HEK293 (cell line): ENCODE data around the gene UBE2C.

Source experiments
- CTCF ChIA-PET: fragments of 350-600 bp; formaldehyde crosslinking; extraction: SDS; loops from one replicate; lab custom pipeline; 2021; ENCODE audit warnings: antibody characterized with exemption; lab: Yijun Ruan, JAX
- POLR2A ChIA-PET: fragments of 300-600 bp; formaldehyde crosslinking; extraction: SDS; loops from one replicate; lab custom pipeline; 2020; ENCODE audit warnings: antibody characterized with exemption, inconsistent platforms; lab: Yijun Ruan, JAX
- H3K27ac ChIP-seq: fragments of 200-500 bp; sonication (Bioruptor generic); 2 replicates; pipeline ENCODE4 v1.5.1; 2014; ENCODE audit warnings: low read depth, low read length, control low read depth, inconsistent platforms; ENCODE audit errors: extremely low read depth
- H3K36me3 ChIP-seq, 2 experiments: fragments of 200-500 bp in 1 of 2; sonication (Bioruptor generic) in 1 of 2; 1 replicate in 1 of 2; 2 replicates in 1 of 2; pipeline ENCODE4 v1.5.1; 2014 to 2017; ENCODE audit warnings: inconsistent platforms in 2 of 2, low read length in 2 of 2; ENCODE audit not compliant: control insufficient read depth in 2 of 2, insufficient read depth in 1 of 2
- H3K4me1 ChIP-seq: fragments of 200-500 bp; sonication (Bioruptor generic); 2 replicates; pipeline ENCODE4 v1.5.1; 2014; ENCODE audit warnings: mild to moderate bottlenecking, low read length, inconsistent platforms; ENCODE audit not compliant: control insufficient read depth, insufficient read depth
- H3K4me3 ChIP-seq: 2 replicates; pipeline ENCODE4 v1.5.1; 2011; ENCODE audit warnings: low read depth, mild to moderate bottlenecking, control low read depth, low read length, moderate library complexity
- H3K9me3 ChIP-seq: fragments of 200-500 bp; sonication (Bioruptor generic); 2 replicates; pipeline ENCODE4 v1.5.1; 2014; ENCODE audit warnings: low read depth, low read length, inconsistent platforms; ENCODE audit not compliant: control insufficient read depth, insufficient read depth
- EGR2 ChIP-seq: fragments of 450-650 bp; formaldehyde crosslinking; IDR thresholded peaks from 2 replicates; pipeline ENCODE4 v1.5.1; 2016; ENCODE audit warnings: low read depth, missing biosample characterization, missing genetic modification characterization
- GLIS1 ChIP-seq: fragments of 450-650 bp; formaldehyde crosslinking; IDR thresholded peaks from 2 replicates; pipeline ENCODE4 v1.5.1; 2016; ENCODE audit warnings: missing biosample characterization, missing genetic modification characterization
- HOXC10 ChIP-seq: sonication (generic); formaldehyde crosslinking; IDR thresholded peaks from 2 replicates; pipeline ENCODE4 v1.8.1; 2023; ENCODE audit warnings: mild to moderate bottlenecking, missing genetic modification reagents
- OVOL3 ChIP-seq: fragments of 450-650 bp; formaldehyde crosslinking; IDR thresholded peaks from 2 replicates; pipeline ENCODE4 v1.5.1; 2016; ENCODE audit warnings: missing biosample characterization, missing genetic modification characterization
- REPIN1 ChIP-seq: fragments of 450-650 bp; formaldehyde crosslinking; IDR thresholded peaks from 2 replicates; pipeline ENCODE4 v1.5.1; 2017; ENCODE audit warnings: missing biosample characterization, missing genetic modification characterization, low read depth
- ZNF140 ChIP-seq: fragments of 450-650 bp; formaldehyde crosslinking; IDR thresholded peaks from 2 replicates; pipeline ENCODE4 v1.5.1; 2016; ENCODE audit warnings: missing biosample characterization, missing genetic modification characterization
- ZNF155 ChIP-seq: fragments of 450-650 bp; formaldehyde crosslinking; IDR thresholded peaks from 2 replicates; pipeline ENCODE4 v1.5.1; 2016; ENCODE audit warnings: missing biosample characterization, missing genetic modification characterization
- ZNF175 ChIP-seq: fragments of 450-650 bp; formaldehyde crosslinking; IDR thresholded peaks from 2 replicates; pipeline ENCODE4 v1.5.1; 2016; ENCODE audit warnings: missing biosample characterization, missing genetic modification characterization
- ZNF202 ChIP-seq: fragments of 450-650 bp; formaldehyde crosslinking; IDR thresholded peaks from 2 replicates; pipeline ENCODE4 v1.5.1; 2016; ENCODE audit warnings: missing biosample characterization, missing genetic modification characterization, borderline replicate concordance
- ZNF214 ChIP-seq: fragments of 450-650 bp; formaldehyde crosslinking; IDR thresholded peaks from 2 replicates; pipeline ENCODE4 v1.5.1; 2017; ENCODE audit warnings: missing biosample characterization, mild to moderate bottlenecking, missing genetic modification characterization, borderline replicate concordance
- ZNF266 ChIP-seq: fragments of 450-650 bp; formaldehyde crosslinking; IDR thresholded peaks from 2 replicates; pipeline ENCODE4 v1.5.1; 2016; ENCODE audit warnings: missing biosample characterization, missing genetic modification characterization, low read depth
- ZNF311 ChIP-seq: fragments of 450-650 bp; formaldehyde crosslinking; IDR thresholded peaks from 2 replicates; pipeline ENCODE4 v1.5.1; 2017; ENCODE audit warnings: missing biosample characterization, missing genetic modification characterization, borderline replicate concordance
- ZNF324 ChIP-seq: fragments of 450-650 bp; formaldehyde crosslinking; IDR thresholded peaks from 2 replicates; pipeline ENCODE4 v1.5.1; 2016; ENCODE audit warnings: missing biosample characterization, missing genetic modification characterization
- ZNF394 ChIP-seq: fragments of 450-650 bp; formaldehyde crosslinking; IDR thresholded peaks from 2 replicates; pipeline ENCODE4 v1.5.1; 2016; ENCODE audit warnings: missing biosample characterization, missing genetic modification characterization, mild to moderate bottlenecking, moderate library complexity, borderline replicate concordance
- ZNF416 ChIP-seq: fragments of 450-650 bp; formaldehyde crosslinking; IDR thresholded peaks from 2 replicates; pipeline ENCODE4 v1.5.1; 2016; ENCODE audit warnings: missing biosample characterization, missing genetic modification characterization
- ZNF624 ChIP-seq: fragments of 450-650 bp; formaldehyde crosslinking; IDR thresholded peaks from 2 replicates; pipeline ENCODE4 v1.5.1; 2017; ENCODE audit warnings: missing biosample characterization, missing genetic modification characterization
- ZNF707 ChIP-seq: fragments of 450-650 bp; formaldehyde crosslinking; IDR thresholded peaks from 2 replicates; pipeline ENCODE4 v1.5.1; 2016; ENCODE audit warnings: missing biosample characterization, missing genetic modification characterization
- ZSCAN23 ChIP-seq: fragments of 450-650 bp; formaldehyde crosslinking; IDR thresholded peaks from 2 replicates; pipeline ENCODE4 v1.5.1; 2016; ENCODE audit warnings: missing biosample characterization, missing genetic modification characterization
- TF ChIP-seq, protein P1 (sequence below): fragments of 450-650 bp; IDR thresholded peaks from 2 replicates; pipeline ENCODE4 v1.5.1; 2018; ENCODE audit warnings: missing biosample characterization, missing genetic modification characterization
- TF ChIP-seq, protein P2 (sequence below): fragments of 450-650 bp; formaldehyde crosslinking; optimal IDR thresholded peaks from 2 replicates; pipeline ENCODE3; 2016; ENCODE audit warnings: missing biosample characterization, mild to moderate bottlenecking, missing genetic modification characterization
- TF ChIP-seq, protein P3 (sequence below): fragments of 450-650 bp; formaldehyde crosslinking; IDR thresholded peaks from 2 replicates; pipeline ENCODE4 v1.5.1; 2016; ENCODE audit warnings: missing biosample characterization, missing genetic modification characterization
- TF ChIP-seq, protein P4 (sequence below): fragments of 450-650 bp; formaldehyde crosslinking; IDR thresholded peaks from 2 replicates; pipeline ENCODE4 v1.5.1; 2016; ENCODE audit warnings: missing biosample characterization, missing genetic modification characterization
- TF ChIP-seq, protein P5 (sequence below): fragments of 450-650 bp; formaldehyde crosslinking; IDR thresholded peaks from 2 replicates; pipeline ENCODE4 v1.5.1; 2016; ENCODE audit warnings: missing biosample characterization, missing genetic modification characterization

UBE2C gene

DNA sequence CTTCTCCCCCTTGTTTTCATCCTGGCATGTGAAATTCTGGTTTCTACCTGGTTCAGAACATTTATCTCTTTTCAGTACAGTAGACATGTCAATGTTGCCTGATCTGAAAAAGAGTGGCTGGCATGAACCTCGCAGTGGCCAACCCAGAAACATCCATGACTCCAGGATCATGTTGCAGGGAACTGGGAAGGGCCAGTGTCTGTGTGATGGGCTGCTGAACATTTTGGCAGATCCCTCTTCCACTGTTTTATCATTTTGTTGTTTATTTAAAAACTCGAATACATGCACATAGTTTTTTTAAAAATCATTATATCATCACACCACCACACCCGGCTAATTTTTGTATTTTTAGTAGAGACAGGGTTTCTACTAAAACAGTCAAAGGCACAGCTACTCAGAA is 39.8 kb upstream of the UBE2C start:
- ChIA-PET POLR2A (no interaction called here), CTCF (interaction anchor here (0.9 to 2.8 kb wide), 6 partner anchors 22 to 453 kb away, joined by 3 to 53 read pairs (median 18); partner anchors contain the start of gene EPPIN)
- TF ChIP-seq OVOL3 (tag by site-specific recombination) (no peak), ZNF394 (tag by site-specific recombination) (no peak), ZSCAN23 (tag by site-specific recombination) (no peak), ZNF140 (tag by site-specific recombination) (no peak), GLIS1 (tag by site-specific recombination) (no peak), ZNF707 (no peak)
- TF ChIP-seq, protein P1, sequence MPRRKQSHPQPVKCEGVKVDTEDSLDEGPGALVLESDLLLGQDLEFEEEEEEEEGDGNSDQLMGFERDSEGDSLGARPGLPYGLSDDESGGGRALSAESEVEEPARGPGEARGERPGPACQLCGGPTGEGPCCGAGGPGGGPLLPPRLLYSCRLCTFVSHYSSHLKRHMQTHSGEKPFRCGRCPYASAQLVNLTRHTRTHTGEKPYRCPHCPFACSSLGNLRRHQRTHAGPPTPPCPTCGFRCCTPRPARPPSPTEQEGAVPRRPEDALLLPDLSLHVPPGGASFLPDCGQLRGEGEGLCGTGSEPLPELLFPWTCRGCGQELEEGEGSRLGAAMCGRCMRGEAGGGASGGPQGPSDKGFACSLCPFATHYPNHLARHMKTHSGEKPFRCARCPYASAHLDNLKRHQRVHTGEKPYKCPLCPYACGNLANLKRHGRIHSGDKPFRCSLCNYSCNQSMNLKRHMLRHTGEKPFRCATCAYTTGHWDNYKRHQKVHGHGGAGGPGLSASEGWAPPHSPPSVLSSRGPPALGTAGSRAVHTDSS (tag by site-specific recombination), result no peak
- no peaks in the 10 kb centered on the region for H3K4me1 ChIP-seq
- no peaks in the 10 kb centered on the region for H3K36me3 ChIP-seq
- H3K4me3 ChIP-seq, result no peak overlapping the region
- H3K27ac ChIP-seq, result no peak overlapping the region
- no peaks in the 10 kb centered on the region for H3K9me3 ChIP-seq

DNA sequence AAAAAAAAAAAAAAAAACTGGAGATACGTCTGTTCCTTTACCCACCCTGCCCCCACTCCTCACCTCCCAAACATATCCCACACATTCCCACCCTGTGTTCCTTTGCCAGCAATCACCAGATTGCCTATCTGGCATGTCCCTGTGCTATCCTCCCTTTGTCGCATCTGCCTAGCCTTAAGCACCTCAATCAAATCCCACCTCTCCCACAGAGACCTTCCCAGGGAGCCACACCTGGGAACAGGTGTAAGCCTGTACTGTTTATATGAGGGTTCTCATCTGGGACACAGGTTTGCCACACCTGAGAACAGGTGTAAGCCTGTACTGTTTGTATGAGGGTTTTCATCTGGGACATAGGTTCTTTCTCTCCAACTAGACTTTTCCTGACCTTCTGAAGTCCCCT is 37.5 kb upstream of the UBE2C start:
- peaks cover 10% of the 10 kb centered on the region for H3K4me1 ChIP-seq
- H3K9me3 ChIP-seq, result no peaks in the 10 kb centered on the region
- ChIA-PET CTCF (interaction anchor here (0.6 kb wide), 1 partner anchor 457 kb away, joined by 4 read pairs; no protein-coding TSS in a partner anchor), POLR2A (no interaction called here)
- no peak overlapping the region for H3K4me3 ChIP-seq
- no peak overlapping the region for H3K27ac ChIP-seq
- H3K36me3 ChIP-seq, result no peaks in the 10 kb centered on the region
- no peak for TF ChIP-seq ZNF624 (tag by site-specific recombination)
- peak; percentile 38; the same call in 1 of the 2 replicates for TF ChIP-seq EGR2
- TF ChIP-seq ZNF324, result no peak

DNA sequence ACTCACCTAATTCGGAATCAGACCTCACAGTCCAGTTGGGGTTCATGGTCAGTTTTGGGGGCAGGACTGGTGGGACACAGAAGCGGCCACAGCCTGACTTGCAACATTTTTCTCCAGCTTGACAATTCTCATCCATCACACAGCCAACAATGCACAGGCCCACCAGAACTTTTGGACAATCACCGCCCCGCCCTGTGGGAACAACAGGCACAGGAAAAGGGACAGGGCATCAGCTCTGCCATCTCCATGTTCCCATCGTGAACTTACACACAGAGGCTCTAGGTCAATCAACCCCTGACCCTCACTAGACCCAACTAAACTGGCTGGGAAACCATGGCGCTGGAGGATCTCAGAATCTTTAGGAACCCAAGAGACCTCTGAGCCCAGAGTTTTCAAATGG is 37.0 kb upstream of the UBE2C start:
- no peak overlapping the region for H3K27ac ChIP-seq
- CTCF ChIA-PET, result interaction anchor here (0.6 to 0.7 kb wide), 2 partner anchors 457 to 474 kb away, joined by 3 to 4 read pairs; no protein-coding TSS in a partner anchor
- H3K36me3 ChIP-seq, result no peaks in the 10 kb centered on the region
- POLR2A ChIA-PET, result no interaction called here
- no peak overlapping the region for H3K4me3 ChIP-seq
- H3K4me1 ChIP-seq, result peaks cover 10% of the 10 kb centered on the region
- H3K9me3 ChIP-seq, result no peaks in the 10 kb centered on the region
- TF ChIP-seq, protein P2, sequence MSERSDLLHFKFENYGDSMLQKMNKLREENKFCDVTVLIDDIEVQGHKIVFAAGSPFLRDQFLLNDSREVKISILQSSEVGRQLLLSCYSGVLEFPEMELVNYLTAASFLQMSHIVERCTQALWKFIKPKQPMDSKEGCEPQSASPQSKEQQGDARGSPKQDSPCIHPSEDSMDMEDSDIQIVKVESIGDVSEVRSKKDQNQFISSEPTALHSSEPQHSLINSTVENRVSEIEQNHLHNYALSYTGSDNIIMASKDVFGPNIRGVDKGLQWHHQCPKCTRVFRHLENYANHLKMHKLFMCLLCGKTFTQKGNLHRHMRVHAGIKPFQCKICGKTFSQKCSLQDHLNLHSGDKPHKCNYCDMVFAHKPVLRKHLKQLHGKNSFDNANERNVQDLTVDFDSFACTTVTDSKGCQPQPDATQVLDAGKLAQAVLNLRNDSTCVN (tag by site-specific recombination), result no peak
- TF ChIP-seq HOXC10 (CRISPR knock-in tag) (no peak), REPIN1 (tag by site-specific recombination) (no peak), ZNF266 (no peak), ZNF214 (tag by site-specific recombination) (no peak), ZNF416 (tag by site-specific recombination) (no peak), ZNF140 (tag by site-specific recombination) (no peak), ZNF175 (no peak), ZNF311 (tag by site-specific recombination) (no peak), ZNF202 (tag by site-specific recombination) (no peak), ZNF155 (tag by site-specific recombination) (no peak)
- TF ChIP-seq, protein P3, sequence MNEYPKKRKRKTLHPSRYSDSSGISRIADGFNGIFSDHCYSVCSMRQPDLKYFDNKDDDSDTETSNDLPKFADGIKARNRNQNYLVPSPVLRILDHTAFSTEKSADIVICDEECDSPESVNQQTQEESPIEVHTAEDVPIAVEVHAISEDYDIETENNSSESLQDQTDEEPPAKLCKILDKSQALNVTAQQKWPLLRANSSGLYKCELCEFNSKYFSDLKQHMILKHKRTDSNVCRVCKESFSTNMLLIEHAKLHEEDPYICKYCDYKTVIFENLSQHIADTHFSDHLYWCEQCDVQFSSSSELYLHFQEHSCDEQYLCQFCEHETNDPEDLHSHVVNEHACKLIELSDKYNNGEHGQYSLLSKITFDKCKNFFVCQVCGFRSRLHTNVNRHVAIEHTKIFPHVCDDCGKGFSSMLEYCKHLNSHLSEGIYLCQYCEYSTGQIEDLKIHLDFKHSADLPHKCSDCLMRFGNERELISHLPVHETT (tag by site-specific recombination), result no peak
- TF ChIP-seq, protein P4, sequence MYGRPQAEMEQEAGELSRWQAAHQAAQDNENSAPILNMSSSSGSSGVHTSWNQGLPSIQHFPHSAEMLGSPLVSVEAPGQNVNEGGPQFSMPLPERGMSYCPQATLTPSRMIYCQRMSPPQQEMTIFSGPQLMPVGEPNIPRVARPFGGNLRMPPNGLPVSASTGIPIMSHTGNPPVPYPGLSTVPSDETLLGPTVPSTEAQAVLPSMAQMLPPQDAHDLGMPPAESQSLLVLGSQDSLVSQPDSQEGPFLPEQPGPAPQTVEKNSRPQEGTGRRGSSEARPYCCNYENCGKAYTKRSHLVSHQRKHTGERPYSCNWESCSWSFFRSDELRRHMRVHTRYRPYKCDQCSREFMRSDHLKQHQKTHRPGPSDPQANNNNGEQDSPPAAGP (tag by site-specific recombination), result no peak
- TF ChIP-seq, protein P5, sequence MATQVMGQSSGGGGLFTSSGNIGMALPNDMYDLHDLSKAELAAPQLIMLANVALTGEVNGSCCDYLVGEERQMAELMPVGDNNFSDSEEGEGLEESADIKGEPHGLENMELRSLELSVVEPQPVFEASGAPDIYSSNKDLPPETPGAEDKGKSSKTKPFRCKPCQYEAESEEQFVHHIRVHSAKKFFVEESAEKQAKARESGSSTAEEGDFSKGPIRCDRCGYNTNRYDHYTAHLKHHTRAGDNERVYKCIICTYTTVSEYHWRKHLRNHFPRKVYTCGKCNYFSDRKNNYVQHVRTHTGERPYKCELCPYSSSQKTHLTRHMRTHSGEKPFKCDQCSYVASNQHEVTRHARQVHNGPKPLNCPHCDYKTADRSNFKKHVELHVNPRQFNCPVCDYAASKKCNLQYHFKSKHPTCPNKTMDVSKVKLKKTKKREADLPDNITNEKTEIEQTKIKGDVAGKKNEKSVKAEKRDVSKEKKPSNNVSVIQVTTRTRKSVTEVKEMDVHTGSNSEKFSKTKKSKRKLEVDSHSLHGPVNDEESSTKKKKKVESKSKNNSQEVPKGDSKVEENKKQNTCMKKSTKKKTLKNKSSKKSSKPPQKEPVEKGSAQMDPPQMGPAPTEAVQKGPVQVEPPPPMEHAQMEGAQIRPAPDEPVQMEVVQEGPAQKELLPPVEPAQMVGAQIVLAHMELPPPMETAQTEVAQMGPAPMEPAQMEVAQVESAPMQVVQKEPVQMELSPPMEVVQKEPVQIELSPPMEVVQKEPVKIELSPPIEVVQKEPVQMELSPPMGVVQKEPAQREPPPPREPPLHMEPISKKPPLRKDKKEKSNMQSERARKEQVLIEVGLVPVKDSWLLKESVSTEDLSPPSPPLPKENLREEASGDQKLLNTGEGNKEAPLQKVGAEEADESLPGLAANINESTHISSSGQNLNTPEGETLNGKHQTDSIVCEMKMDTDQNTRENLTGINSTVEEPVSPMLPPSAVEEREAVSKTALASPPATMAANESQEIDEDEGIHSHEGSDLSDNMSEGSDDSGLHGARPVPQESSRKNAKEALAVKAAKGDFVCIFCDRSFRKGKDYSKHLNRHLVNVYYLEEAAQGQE (tag by site-specific recombination), result no peak
